Measurements from ENCODE around the gene NMT2. TPM values are rescaled to one million over a fixed set of nuclear protein-coding genes. Genes with fewer than 3 reads are reported as not detected.

The NMT2 gene
- total and polyA plus RNA-seq, 2 experiments from 2014 or later = 11.7 to 16.8 TPM

DNA sequence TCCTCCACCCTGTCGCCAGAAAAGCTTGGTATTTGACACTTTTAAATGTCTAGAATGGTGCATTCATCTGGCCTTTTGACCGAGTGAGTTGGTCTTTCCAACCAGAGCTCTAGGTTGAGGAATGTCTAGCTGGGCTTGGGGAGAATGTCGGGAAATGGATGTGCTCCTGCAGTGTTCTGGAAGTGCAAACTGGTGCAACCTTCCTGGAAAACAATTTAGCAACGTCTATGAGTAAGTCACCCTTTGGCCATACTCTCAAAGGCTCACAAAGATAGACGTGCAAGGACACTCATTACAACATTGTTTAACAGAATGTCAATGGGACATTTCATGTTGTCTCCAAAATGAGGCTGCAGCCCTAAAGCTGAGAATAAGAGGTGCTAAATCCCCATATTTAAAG, 12.2 kb upstream of the NMT2 start:
- no peak overlapping the region for H3K4me2 ChIP-seq
- no peaks in the 10 kb centered on the region for H3K4me1 ChIP-seq (ENCODE audit: insufficient read depth)
- no peak overlapping the region; the same call in 1 of the 2 replicates for H2AFZ ChIP-seq
- H3K79me2 ChIP-seq (replicated peaks; ENCODE audit: insufficient read depth) = no peaks in the 10 kb centered on the region
- no peak overlapping the region for H3K4me3 ChIP-seq
- Mint-ChIP-seq H3K36me3 (ENCODE audit: low read depth) (no peaks in the 10 kb centered on the region), H3K4me1 (peaks cover 6% of the 10 kb centered on the region), H3K4me3 (no peak overlapping the region), H3K9me3 (no peaks in the 10 kb centered on the region; the same call in 2 of the 3 replicates), H3K27me3 (ENCODE audit: insufficient read depth, low read depth, poor library complexity) (no peaks in the 10 kb centered on the region), H3K27ac (no peak overlapping the region)
- no peak overlapping the region for H3K27ac ChIP-seq (ENCODE audit: low read depth)
- ATAC-seq (no peak), DNase-seq (ENCODE audit: low spot score) (no peak)
- no peaks in the 10 kb centered on the region for H4K20me1 ChIP-seq (replicated peaks; ENCODE audit: insufficient read depth)
- no peaks in the 10 kb centered on the region for H3K27me3 ChIP-seq (ENCODE audit: insufficient read depth)
- no peaks in the 10 kb centered on the region for H3K36me3 ChIP-seq (ENCODE audit: insufficient read depth)
- no peak for TF ChIP-seq STAT1 (IDR thresholded peaks at IDR 0.05; ENCODE audit: unreplicated experiment)
- H3F3A ChIP-seq (replicated peaks; ENCODE audit: low read depth) = no peaks in the 10 kb centered on the region
- 0 out of 2 replicates have a peak, but pooled peaks cover 4% of the 10 kb centered on the region for H3K9me2 ChIP-seq (ENCODE audit: insufficient read depth)

DNA sequence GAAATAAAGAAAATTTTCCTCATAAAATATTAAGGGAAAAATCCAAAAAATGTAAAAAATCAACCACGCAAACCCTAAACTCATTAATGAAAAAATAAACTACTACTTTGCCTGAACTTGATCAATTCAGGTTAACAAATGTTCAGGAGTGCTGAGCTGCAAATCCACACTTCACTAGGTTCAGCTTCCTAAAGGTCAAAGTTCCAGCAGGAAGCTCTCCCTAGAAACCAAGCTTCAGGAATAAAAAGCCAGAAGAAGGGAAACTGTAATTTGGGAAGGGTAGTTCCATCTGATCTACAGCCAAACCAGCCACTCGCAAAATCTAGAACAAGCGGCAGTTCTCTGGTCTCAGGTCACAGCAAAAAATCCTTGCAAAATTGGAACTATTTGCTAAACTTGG, 7.8 kb upstream of the NMT2 start:
- H3K36me3 ChIP-seq (ENCODE audit: insufficient read depth) = no peaks in the 10 kb centered on the region
- H3K9me2 ChIP-seq (ENCODE audit: insufficient read depth) = 0 out of 2 replicates have a peak, but pooled peaks cover under 1% of the 10 kb centered on the region

DNA sequence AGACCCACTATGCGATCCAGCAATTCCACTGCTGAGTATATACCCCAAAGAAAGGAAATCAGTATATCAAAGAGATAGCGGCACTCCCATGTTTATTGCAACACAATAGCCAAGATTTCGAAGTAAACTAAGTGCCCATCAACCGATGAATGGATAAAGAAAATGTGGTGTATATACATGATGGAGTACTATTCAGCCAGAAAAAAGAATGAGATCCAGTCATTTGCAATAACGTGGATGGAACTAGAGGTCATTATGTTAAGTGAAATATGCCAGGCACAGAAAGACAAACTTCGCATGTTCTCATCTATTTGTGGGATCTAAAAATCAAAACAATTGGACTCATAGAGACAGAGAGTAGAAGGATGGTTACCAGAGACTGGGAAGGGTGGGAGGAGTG, 7.1 kb upstream of the NMT2 start:
- Mint-ChIP-seq H3K27ac (no peak overlapping the region), H3K9me3 (no peaks in the 10 kb centered on the region), H3K36me3 (ENCODE audit: low read depth) (no peaks in the 10 kb centered on the region), H3K27me3 (ENCODE audit: insufficient read depth, low read depth, poor library complexity) (no peaks in the 10 kb centered on the region), H3K4me3 (no peak overlapping the region), H3K4me1 (no peaks in the 10 kb centered on the region)
- Histone ChIP-seq H4K20me1 (replicated peaks; ENCODE audit: insufficient read depth) (no peaks in the 10 kb centered on the region), H3K27me3 (ENCODE audit: insufficient read depth) (no peaks in the 10 kb centered on the region), H3K9me2 (ENCODE audit: insufficient read depth) (no peaks in the 10 kb centered on the region), H3K4me3 (no peak overlapping the region), H3K79me2 (replicated peaks; ENCODE audit: insufficient read depth) (no peaks in the 10 kb centered on the region), H3K4me1 (ENCODE audit: insufficient read depth) (no peaks in the 10 kb centered on the region), H3F3A (replicated peaks; ENCODE audit: low read depth) (no peaks in the 10 kb centered on the region), H2AFZ (no peak overlapping the region), H3K27ac (ENCODE audit: low read depth) (no peak overlapping the region), H3K36me3 (ENCODE audit: insufficient read depth) (no peaks in the 10 kb centered on the region), H3K4me2 (no peak overlapping the region)
- ATAC-seq (no peak), DNase-seq (ENCODE audit: low spot score) (no peak)
- no peak for TF ChIP-seq NANOG (IDR thresholded peaks at IDR 0.05; ENCODE audit: borderline replicate concordance)
- TF ChIP-seq JUNB (IDR thresholded peaks at IDR 0.05; ENCODE audit: unreplicated experiment) = no peak
- no peak for TF ChIP-seq EZH2phosphoT487 (IDR thresholded peaks at IDR 0.05; ENCODE audit: unreplicated experiment)

More for the DNA sequence above, 7.8 kb upstream of the NMT2 start:
- no peak overlapping the region for H3K27ac Mint-ChIP-seq
- no peaks in the 10 kb centered on the region for H3F3A ChIP-seq (replicated peaks; ENCODE audit: low read depth)
- H3K4me1 Mint-ChIP-seq = no peaks in the 10 kb centered on the region
- no peaks in the 10 kb centered on the region for H3K36me3 Mint-ChIP-seq (ENCODE audit: low read depth)
- no peaks in the 10 kb centered on the region for H3K27me3 ChIP-seq (ENCODE audit: insufficient read depth)
- H3K27ac ChIP-seq (ENCODE audit: low read depth) = no peak overlapping the region
- H3K4me3 Mint-ChIP-seq = no peak overlapping the region
- no peak overlapping the region for H2AFZ ChIP-seq
- no peaks in the 10 kb centered on the region for H3K27me3 Mint-ChIP-seq (ENCODE audit: insufficient read depth, low read depth, poor library complexity)
- no peak for ATAC-seq
- H3K4me1 ChIP-seq (ENCODE audit: insufficient read depth) = no peaks in the 10 kb centered on the region
- no peaks in the 10 kb centered on the region for H3K9me3 Mint-ChIP-seq
- H3K4me2 ChIP-seq = no peak overlapping the region
- TF ChIP-seq ZNF114 (CRISPR knock-in tag; IDR thresholded peaks at IDR 0.05) (no peak), EZH2 (IDR thresholded peaks at IDR 0.05; ENCODE audit: low read depth, unreplicated experiment) (no peak), JUNB (IDR thresholded peaks at IDR 0.05; ENCODE audit: unreplicated experiment) (no peak), STAT1 (IDR thresholded peaks at IDR 0.05; ENCODE audit: unreplicated experiment) (no peak), ZNF331 (CRISPR knock-in tag; IDR thresholded peaks at IDR 0.05; ENCODE audit: low read depth) (no peak)
- H3K4me3 ChIP-seq = no peak overlapping the region
- no peaks in the 10 kb centered on the region for H4K20me1 ChIP-seq (replicated peaks; ENCODE audit: insufficient read depth)
- H3K79me2 ChIP-seq (replicated peaks; ENCODE audit: insufficient read depth) = no peaks in the 10 kb centered on the region
- DNase-seq (ENCODE audit: low spot score) = no peak
